Stomach (tissue), 4 donors: Measurements from ENCODE around the gene SPATA32.

Experiments used
- CTCF ChIP-seq, 7 experiments: fragments of 450-650 bp in 4 of 7; fragments of 200-600 bp in 3 of 7; sonication (generic) in 3 of 7; IDR thresholded peaks; one replicate each; pipeline ENCODE4 v1.5.1; 2016 to 2019; ENCODE audit warnings: antibody characterized with exemption in 7 of 7, control low read depth in 2 of 7, mild to moderate bottlenecking in 1 of 7
- POLR2A ChIP-seq, 4 donors: fragments of 450-650 bp; IDR thresholded peaks; one replicate each; pipeline ENCODE4 v1.6.1; 2016; ENCODE audit warnings: antibody characterized with exemption in 4 of 4, control low read depth in 2 of 4, mild to moderate bottlenecking in 1 of 4, moderate library complexity in 1 of 4
- POLR2AphosphoS5 ChIP-seq, 3 donors: sonication (generic); formaldehyde crosslinking; IDR thresholded peaks; one replicate each; pipeline ENCODE4 v1.6.1; 2016; ENCODE audit warnings: antibody characterized with exemption in 3 of 3

GRCh38 chr17:45240905-45241327, 21.0 kb downstream of the SPATA32 start:
- TF ChIP-seq CTCF (IDR thresholded peaks at IDR 0.05) (no peak), POLR2AphosphoS5 (IDR thresholded peaks at IDR 0.05) (no peak), POLR2A (IDR thresholded peaks at IDR 0.05) (no peak)
